HG03064 (cell line): Measurements from ENCODE around the gene STAT6.
"Not testable (repeated sequence)": the region's sequence is repeated elsewhere in the genome, so short reads cannot be mapped to it uniquely, and the experiment has no call there.

Experiments used
- ATAC-seq: cut with Tn5 transposase; IDR thresholded peaks from one replicate; pipeline ENCODE4 v1.9.1; 2021; ENCODE audit warnings: low read depth; ENCODE audit not compliant: unreplicated experiment

The STAT6 gene

GRCh38 chr12:57053146-57053545, 58.0 kb downstream of the STAT6 start:
- not testable (repeated sequence) for ATAC-seq

GRCh38 chr12:57051011-57051410, 60.2 kb downstream of the STAT6 start:
- ATAC-seq, result no peak

DNA sequence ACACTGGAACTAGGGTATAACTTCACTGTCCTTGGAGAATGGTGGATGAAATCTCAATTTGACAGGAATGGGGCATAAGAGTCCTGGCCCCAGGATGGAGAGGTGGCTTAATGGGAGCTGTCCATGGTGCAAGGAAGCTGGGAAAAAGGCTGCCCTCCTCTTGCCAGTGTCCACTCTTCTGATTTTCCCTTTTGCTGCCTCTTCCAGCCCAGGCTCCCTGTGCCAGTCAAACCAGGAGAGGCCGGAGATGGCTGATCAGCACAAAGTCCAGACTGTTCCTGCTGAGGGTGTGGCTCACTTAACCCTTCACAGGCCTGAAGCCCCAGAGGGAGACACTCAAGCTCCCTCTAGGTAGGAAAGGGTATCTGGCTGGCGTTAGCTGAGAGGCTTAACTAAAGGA, 61.3 kb downstream of the STAT6 start, which contains the start of gene MYO1A:
TSS of gene MYO1A (minus strand) at position 240 of the 400 bp plus-strand sequence. CDS start 1,806 bp downstream, outside the sequence.
- no peak for ATAC-seq

- no peak for ATAC-seq
These were observed 62.1 kb downstream of the STAT6 start for GRCh38 chr12:57049119-57049446.

DNA sequence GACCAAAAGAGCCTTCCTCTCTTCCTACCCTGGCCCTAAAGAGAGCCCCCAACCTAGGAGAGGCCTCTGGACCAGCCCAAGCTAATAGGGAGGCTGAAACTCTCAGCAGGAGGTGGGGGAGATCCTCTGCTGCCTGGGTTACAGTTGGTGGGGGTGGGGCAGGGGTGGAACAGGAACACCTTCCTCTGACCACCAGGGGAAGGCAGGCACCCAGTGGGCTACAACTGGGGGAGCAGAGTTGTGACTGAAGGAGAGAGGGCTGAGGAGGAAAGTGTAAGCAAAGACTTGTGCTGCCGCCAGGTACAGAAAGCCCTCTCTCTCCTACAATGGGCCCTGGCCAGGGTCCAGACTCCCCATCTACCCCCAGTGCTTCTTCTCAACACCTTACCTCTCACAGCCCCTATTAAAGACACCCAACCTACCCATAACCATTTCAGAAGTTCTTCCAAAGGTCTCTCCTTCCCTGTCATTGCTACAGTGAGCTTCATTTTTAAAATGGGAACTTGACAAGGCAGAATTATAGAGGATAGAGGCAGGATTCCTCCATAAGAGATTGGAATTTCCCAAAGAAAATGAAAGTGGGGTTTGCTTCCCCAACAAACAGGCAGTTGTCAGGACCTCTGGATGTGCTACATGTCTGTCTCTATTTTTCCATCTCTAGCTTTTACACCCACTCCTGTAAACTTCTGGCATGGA, 62.6 kb downstream of the STAT6 start:
- ATAC-seq, result no peak

DNA sequence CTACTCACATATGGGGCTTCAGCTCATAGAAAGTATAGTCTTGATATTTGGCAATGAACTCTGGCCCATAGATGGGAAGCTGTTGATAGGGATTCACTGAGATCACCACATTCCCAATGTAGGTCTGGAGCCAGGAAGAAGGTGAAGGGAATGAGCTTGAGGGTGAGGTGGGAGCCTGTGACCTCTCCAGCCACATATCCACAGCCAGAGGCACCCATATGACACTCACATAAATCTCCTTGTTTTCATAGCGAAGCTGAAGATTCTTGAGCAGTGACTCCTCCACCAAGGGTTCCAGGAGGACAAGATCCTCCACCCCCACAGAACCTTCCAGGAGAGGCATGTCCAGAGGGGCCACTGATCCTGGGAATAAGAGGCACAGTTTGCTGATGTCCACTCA, 63.2 kb downstream of the STAT6 start:
- ATAC-seq, result no peak

DNA sequence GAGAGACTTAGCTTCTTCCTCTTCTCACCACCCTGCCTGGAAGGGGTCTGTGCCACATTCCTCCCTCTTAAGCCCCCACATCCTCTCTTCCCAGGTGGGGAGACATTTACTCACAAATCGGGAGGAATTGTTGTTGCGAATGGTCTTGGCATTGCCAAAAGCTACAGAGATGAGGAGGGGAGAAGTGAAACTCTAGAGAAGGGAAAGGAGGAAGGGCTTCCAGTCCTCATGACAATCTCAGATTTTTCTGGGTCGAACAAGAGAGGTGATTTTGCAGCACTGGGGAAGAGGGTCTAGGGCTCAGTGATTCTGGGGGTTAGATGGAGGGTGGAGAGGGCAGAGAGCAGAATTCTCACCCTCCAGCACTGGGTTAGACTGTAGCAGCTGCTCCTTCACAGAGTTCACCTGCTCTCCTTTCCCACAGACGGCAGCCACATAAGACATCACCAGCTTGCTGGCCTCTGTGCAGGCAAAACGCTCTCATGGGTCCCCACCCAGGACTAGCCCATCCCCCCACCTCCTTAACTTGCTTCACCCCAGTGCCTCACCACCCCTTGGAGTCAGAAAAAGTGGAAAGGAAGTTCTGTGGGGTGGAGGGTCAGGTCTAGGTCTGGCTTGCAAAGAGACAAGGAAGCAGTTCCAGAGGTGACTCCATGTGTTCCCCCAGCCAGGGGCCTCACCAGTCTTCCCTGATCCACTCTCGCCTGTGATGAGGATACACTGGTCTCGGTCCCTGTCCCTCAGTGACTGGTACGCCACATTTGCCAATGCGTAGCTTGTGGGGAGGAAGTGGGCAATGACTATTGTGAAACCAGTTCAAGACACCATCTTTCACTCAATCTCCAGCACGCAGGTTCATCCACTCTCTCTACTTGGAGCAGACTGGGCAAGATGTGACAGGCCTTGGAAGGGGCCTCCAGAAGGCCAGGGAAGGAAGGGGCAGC, 63.9 kb downstream of the STAT6 start:
- ATAC-seq, result no peak

GRCh38 chr12:57046086-57046791, 64.9 kb downstream of the STAT6 start:
- no peak for ATAC-seq
